ENCODE data around the gene TMEM184A. TPM values are rescaled to one million over a fixed set of nuclear protein-coding genes. Genes with fewer than 3 reads are reported as not detected.

Gene TMEM184A
- polyA plus RNA-seq, 6 donors from 2014 or later, result 0.16 TPM; not detected in 5

DNA sequence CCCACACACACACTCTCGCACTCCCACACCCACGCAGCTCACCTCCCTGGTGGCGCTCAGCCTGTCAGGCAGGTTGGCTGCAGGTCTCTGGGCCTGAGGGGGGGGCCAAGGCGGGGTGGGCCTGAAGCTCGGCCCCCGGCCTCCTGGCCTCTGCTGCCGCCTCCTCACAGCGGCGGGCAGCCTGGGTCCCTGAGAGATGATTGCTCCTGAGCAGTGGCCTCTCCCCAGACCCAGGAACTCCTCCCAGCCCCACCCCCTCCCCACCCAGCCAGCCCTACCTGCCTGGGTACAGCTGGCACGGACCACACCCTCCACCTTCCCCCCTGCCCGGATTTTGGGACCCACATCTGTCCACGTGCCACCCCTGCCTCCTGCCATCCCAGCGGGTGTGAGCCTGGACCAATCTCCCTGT is 4.6 kb upstream of the TMEM184A start:
- ATAC-seq (ENCODE audit: low read depth in 2 of 2) (no peak), DNase-seq (no peak)
- peaks cover 3 to 10% (median 3%) of the 10 kb centered on the region in 3 donors for H3K4me1 Mint-ChIP-seq
- no peaks in the 10 kb centered on the region for H3K9me3 Mint-ChIP-seq
- no peak overlapping the region for H3K4me3 Mint-ChIP-seq
- H3K36me3 Mint-ChIP-seq, result no peaks in the 10 kb centered on the region
- peaks cover 0 to 7% (median 6%) of the 10 kb centered on the region in 3 donors for H3K27me3 Mint-ChIP-seq
- H3K27ac Mint-ChIP-seq, result no peak overlapping the region

DNA sequence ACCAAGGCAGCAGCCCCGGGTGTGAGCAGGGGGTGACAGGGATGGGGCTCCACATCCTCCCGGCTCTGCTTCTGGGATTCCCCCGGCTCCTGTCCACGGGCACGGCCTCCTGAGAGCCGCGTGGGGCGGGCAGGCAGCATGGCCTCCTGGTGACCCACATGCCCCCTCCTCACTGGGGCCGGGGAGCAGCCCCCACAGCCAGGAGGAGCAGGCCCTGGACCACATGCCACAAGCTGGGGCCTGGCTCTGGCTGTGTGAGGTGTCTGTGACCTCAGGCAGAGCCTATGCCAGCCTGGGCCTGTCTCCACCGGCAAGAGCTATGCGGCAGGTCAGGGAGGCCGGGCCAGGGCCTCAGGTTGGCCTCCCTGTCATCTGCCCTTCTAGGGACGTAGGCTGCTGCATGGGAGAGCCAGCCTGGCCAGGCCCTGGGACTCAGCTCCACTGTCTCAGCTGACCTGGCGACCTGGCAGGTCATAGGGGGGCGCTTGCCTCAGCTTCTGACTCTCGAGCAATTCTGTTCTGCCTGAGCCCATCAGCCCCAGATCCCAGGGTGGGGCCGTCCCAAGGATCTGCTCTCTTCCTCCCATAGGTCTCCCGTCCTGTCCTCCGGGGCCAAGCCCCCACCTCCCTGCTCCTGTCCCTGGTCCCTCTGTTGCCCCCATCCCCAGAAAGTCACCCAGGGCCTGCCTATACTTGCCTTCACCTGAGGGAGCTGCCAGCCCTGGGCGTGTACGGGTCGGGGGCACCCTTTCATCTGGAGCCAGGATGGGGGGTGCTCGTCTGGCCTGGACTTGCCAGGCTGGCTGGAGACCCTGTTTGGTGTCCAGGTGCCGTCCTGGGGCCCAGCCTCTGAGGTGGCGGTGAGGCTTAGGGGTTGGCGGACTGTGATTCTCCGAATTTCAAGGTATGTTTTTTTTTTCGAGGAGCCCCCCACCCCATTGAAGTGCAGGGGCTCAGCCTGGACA is 3.9 kb upstream of the TMEM184A start:
- Mint-ChIP-seq H3K27me3 (peaks cover 0 to 7% (median 6%) of the 10 kb centered on the region in 3 donors), H3K36me3 (no peaks in the 10 kb centered on the region), H3K27ac (no peak overlapping the region), H3K4me3 (no peak overlapping the region), H3K9me3 (no peaks in the 10 kb centered on the region), H3K4me1 (peaks cover 3 to 10% (median 3%) of the 10 kb centered on the region in 3 donors)
- DNase-seq (no peak), ATAC-seq (ENCODE audit: low read depth in 2 of 2) (no peak)

DNA sequence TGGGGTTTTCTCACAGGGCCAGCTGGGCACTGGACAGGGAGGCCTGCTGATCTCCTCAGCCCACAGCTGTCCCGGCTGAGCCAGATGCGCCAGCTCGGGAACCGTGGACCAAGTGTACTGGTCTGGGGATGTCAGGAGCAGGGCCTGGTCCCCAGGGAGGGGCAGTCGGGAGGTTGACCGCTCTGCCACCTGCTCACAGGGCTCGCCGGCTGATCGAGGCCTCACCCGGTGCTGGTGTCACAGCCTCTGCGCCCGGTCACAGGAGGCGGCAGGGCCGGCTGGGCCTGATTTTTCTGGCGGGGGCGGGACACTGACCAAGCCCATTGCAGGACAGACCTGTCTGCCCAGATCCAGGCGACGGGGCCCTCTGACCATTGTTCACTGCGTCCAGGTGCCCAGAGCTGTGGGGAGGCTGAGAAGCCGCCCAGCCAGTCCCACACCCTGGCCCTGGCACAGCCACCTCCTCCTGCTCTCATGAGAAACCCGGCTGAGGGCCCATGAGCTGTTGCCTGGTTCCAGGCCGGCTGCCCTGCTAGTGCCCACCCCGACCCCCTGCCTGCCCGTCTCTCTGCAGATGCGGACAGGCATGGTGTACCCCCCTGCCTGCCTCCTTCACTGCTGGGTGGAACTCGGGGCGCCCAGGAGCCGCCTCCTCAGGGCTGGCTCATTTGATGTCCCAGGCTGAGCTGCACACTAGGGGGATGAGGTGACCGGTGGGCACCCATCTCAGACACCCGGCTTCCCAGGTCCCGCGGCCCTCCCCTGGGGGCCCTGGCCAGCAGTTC is 3.0 kb upstream of the TMEM184A start:
- Mint-ChIP-seq H3K9me3 (no peaks in the 10 kb centered on the region), H3K4me3 (no peak overlapping the region), H3K36me3 (no peaks in the 10 kb centered on the region), H3K27ac (no peak overlapping the region), H3K4me1 (peaks cover 3 to 10% (median 6%) of the 10 kb centered on the region in 3 donors), H3K27me3 (peaks cover 0 to 7% (median 6%) of the 10 kb centered on the region in 3 donors)
- no peak for DNase-seq
- no peak for ATAC-seq (ENCODE audit: low read depth in 2 of 2)

DNA sequence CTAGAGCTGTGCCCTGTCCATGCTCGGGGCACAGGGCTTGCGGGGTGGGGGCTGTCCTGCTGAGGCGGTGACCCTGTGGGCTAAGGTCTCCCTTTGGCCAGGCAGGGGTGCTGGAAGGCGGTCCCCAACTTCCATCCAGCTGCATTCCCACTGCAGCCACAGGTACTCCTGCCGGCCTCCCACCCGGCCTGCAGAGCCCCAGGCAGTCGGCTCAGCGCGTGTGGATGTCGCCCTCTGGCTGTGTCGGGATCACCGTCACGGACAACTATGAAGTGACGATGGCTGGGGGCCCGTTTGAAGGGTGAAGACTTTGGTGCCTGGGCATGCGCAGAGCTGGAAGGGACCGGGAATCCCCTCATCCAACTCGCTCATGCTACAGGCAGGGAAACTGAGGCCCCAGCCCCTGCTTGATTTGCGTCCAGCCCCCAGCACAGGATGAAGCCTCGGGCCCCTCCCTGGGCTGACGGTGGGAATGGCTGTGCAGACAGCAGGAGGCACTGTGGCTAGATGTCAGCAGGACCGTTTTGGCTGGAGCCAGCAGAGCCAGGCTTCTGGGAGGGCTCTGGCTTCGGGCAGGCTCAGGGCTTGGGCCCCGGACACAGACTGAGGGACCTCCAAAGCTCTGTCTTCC is 2.3 kb upstream of the TMEM184A start:
- Mint-ChIP-seq H3K27ac (no peak overlapping the region), H3K27me3 (peaks cover 0 to 7% (median 6%) of the 10 kb centered on the region in 3 donors), H3K4me1 (peaks cover 3 to 10% (median 6%) of the 10 kb centered on the region in 3 donors), H3K4me3 (no peak overlapping the region), H3K36me3 (no peaks in the 10 kb centered on the region), H3K9me3 (no peaks in the 10 kb centered on the region)
- ATAC-seq (ENCODE audit: low read depth in 2 of 2) (no peak), DNase-seq (no peak)

DNA sequence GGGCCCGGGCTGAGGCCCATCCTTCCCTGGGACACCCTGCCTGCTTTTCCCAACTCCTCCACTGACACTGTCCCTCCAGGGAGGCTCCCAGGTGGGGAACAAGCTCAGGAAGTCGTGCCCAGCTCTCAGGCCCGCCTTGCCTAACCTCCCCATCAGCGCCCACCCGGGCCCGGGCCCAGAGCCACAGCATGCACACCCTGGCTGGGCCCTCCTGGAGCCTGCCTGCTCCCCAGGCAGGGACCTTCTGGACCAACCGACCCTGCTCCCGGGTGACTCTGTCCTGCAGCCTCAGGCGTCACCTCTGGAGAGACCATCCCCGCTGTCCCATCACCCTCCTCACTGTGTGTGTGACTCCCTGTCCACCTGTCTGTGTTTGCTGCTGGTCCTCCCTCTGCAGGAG is 1.8 kb upstream of the TMEM184A start:
- ATAC-seq (ENCODE audit: low read depth in 2 of 2) (no peak), DNase-seq (no peak)
- no peak overlapping the region for H3K4me3 Mint-ChIP-seq
- H3K27me3 Mint-ChIP-seq, result peaks cover 0 to 7% (median 6%) of the 10 kb centered on the region in 3 donors
- peaks cover 3 to 10% (median 6%) of the 10 kb centered on the region in 3 donors for H3K4me1 Mint-ChIP-seq
- H3K36me3 Mint-ChIP-seq, result no peaks in the 10 kb centered on the region
- no peaks in the 10 kb centered on the region for H3K9me3 Mint-ChIP-seq
- no peak overlapping the region for H3K27ac Mint-ChIP-seq

DNA sequence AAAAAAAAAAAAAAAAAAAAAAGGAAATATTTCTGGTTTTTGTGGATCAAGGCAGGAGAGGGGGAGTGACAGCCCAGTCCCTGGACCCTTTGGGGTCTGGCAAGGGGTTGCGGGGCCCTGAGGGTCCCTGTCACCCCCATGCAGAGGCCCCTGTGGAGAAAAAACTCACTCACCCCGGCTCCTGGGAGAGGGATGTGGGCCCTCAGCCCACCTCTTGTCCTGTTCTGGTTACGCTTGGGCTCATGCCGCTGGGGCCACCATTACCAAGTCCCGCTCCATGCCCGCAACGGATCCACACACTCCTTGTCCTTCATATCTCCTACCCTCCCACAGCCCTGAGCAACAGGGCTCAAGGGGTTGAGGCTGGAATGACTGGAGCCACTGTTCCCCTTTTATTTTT is 1.0 kb upstream of the TMEM184A start:
- Mint-ChIP-seq H3K36me3 (no peaks in the 10 kb centered on the region), H3K4me3 (no peak overlapping the region), H3K27ac (peak overlapping the region in 1 of 6 donors; percentile 39), H3K27me3 (peaks cover 0 to 4% (median 2%) of the 10 kb centered on the region in 3 donors), H3K4me1 (peaks cover 3 to 8% (median 6%) of the 10 kb centered on the region in 3 donors), H3K9me3 (no peaks in the 10 kb centered on the region)
- DNase-seq, result no peak
- no peak for ATAC-seq (ENCODE audit: low read depth in 2 of 2)

DNA sequence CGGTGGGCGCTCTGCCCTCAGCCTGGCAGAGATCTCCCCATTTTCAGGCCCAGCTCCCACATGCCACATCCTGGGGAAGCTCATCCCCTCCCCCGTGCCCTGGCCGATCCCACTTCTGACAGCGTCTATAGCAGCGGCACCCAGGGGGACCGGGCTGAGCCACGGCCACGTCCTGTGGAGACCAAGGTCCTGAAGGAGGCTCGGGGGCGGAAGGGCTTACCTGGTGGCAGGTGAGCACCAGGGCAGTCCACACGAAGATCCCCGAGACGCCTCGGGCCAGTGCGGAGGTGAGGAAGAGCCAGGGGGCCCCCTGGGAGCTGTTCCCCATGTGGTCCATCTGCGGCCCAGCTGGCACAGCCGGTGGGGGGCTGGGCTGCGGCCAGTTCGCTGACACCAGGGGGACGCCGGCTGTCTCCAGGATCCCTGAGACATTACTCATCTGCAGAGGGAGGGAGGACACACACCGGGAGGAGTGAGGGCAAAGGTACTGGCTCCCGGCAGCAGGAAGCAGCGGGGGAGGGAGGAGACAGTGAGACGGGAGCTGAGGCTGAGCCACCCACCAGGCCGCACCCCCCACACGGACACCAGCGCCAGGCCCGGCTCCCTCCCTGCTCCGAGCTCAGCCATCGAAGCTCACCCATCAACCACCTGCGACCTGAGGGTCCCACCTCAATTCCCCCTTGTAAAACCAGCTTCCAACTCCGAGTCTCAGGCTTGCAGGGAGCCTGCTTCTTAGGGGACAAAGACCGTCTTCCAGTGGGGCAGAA is 776 bp downstream of the TMEM184A start:
- H3K36me3 Mint-ChIP-seq, result no peaks in the 10 kb centered on the region
- peak overlapping the region in 2 of 6 donors; percentile 1 to 68 for H3K27ac Mint-ChIP-seq
- no peak for DNase-seq
- H3K4me1 Mint-ChIP-seq, result peaks cover 3 to 6% (median 5%) of the 10 kb centered on the region in 3 donors
- no peak for ATAC-seq (ENCODE audit: low read depth in 2 of 2)
- peak overlapping the region in 1 of 8 donors; percentile 58 for H3K4me3 Mint-ChIP-seq
- H3K27me3 Mint-ChIP-seq, result no peaks in the 10 kb centered on the region
- H3K9me3 Mint-ChIP-seq, result no peaks in the 10 kb centered on the region

DNA sequence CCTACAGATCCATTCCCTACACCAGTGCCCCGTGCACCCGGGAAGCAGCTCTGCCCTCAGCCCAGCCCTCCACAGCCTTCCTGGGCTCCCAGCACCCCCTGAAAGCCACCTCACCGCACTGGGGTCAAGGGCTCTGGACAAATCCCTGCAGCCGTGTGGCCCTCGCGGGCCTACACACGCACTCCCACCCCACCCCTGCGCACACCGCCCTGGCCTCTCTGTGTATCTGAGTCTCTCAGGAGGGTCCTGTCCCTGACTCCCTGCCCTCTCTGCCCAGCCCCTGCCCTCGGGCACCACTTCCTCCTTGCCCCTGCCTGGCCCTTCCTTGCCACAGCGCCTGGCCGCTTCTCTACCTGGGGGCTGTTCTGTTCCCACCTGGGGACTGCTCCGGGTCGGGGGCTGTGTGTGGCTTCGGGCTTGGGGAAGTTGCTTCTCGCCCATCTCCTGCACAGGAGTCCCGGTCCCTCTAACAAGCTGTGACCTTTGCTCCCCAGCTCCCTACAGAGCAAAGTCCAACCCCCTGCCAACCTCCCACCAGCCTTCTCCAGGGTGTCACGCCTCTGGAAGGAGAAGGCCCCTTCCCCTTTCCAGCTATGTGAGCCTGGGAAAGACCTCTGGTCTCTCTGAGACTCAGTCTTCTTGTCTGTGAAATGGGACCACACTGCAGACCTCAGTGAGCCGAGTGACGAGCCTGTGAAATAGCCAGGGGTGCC is 1.5 kb downstream of the TMEM184A start:
- no peak for ATAC-seq (ENCODE audit: low read depth in 2 of 2)
- H3K27me3 Mint-ChIP-seq, result no peaks in the 10 kb centered on the region

DNA sequence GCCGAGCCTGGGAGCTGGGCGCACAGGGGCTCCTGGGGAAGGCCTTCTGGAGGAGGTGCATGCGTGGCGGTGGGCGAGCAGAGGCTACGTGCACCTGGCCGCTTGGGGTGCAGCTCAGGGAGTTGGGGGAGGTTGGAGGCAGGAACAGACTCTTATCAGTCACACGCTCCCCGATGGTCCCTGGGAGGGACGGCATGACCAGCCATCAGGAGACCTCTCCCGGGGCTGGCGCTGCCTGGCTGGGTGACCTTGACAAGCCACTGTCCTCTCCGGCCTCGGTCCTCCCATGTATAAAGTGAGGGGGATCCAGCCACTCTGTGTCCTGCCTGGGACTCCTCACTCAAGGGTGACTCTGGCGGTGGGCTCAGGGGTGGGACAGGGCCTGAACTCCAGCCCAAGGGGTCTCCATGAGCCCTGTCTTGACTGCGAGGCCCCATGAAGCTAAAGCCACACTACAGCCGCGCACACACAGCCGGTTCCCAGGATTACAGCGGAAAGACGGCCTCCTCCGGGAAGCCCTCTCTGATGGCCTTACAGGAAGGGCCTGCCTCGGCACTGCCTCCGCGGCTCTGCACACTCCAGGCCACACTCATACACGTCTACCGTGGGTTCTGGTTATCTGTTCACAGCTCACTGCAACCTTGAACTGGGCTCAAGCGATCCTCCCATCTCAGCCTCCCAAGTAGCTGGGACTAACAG is 2.3 kb downstream of the TMEM184A start:
- Mint-ChIP-seq H3K4me1 (peaks cover 3 to 9% (median 6%) of the 10 kb centered on the region in 3 donors), H3K27ac (no peak overlapping the region), H3K4me3 (peak overlapping the region in 1 of 8 donors; percentile 20), H3K27me3 (no peaks in the 10 kb centered on the region), H3K9me3 (no peaks in the 10 kb centered on the region), H3K36me3 (no peaks in the 10 kb centered on the region)
- DNase-seq (no peak), ATAC-seq (ENCODE audit: low read depth in 2 of 2) (no peak)

More for the DNA sequence above, 1.5 kb downstream of the TMEM184A start:
- no peak for DNase-seq
- Mint-ChIP-seq H3K27ac (peak overlapping the region in 3 of 6 donors; percentile 47 to 68 (median 53)), H3K4me1 (peaks cover 3 to 6% (median 5%) of the 10 kb centered on the region in 3 donors), H3K36me3 (no peaks in the 10 kb centered on the region), H3K9me3 (no peaks in the 10 kb centered on the region), H3K4me3 (no peak overlapping the region)

DNA sequence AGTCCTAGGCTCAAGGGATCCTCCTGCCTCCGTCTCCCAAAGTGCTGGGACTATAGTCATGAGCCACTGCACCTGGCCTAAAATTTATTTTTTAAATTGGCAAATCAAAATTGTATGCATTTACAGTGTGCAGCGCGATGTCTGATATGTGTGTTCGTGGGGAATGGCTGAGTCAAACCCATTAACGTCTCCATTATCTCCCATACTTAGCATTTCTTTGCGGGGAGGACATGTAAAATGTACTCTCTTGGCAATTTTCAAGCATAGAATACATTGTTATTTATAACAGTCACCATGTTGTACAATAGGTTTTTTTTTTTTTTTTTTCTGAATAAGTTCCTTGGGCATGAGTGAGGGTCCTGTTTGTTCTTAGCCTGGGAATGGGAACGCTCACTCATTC is 3.8 kb downstream of the TMEM184A start:
- no peak for DNase-seq
- no peak overlapping the region for H3K27ac Mint-ChIP-seq

DNA sequence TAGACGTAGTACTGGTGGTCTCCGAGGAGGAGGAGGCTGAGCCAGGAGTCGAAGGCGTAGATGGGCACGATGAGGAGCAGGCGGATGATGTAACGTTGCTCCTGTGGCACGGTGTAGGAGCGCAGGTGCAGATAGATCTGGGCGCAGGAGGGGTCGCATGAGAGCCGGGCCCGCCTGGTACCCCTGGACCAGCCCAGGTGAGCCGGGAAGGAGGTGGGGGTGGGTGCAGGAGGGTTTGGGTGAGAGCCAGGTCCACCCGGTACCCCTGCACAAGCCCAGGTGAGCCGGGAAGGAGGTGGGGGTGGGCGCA is 5.2 kb downstream of the TMEM184A start:
- peaks cover 3 to 11% (median 5%) of the 10 kb centered on the region in 3 donors for H3K4me1 Mint-ChIP-seq
- H3K27ac Mint-ChIP-seq, result peak overlapping the region in 2 of 6 donors; percentile 50 to 69
- ATAC-seq (ENCODE audit: low read depth in 2 of 2) (no peak), DNase-seq (no peak)
- no peaks in the 10 kb centered on the region for H3K36me3 Mint-ChIP-seq
- H3K9me3 Mint-ChIP-seq, result no peaks in the 10 kb centered on the region
- no peaks in the 10 kb centered on the region for H3K27me3 Mint-ChIP-seq
- H3K4me3 Mint-ChIP-seq, result no peak overlapping the region

More for the DNA sequence above, 3.8 kb downstream of the TMEM184A start:
- Mint-ChIP-seq H3K4me3 (no peak overlapping the region), H3K36me3 (no peaks in the 10 kb centered on the region), H3K27me3 (no peaks in the 10 kb centered on the region), H3K4me1 (peaks cover 6 to 16% (median 9%) of the 10 kb centered on the region in 3 donors), H3K9me3 (no peaks in the 10 kb centered on the region)
- no peak for ATAC-seq (ENCODE audit: low read depth in 2 of 2)
